ENCODE measurements around the gene LRRC72.

- TF ChIP-seq CTCF (IDR thresholded peaks at IDR 0.05) (no peak), POLR2A (IDR thresholded peaks at IDR 0.05) (no peak), POLR2AphosphoS5 (IDR thresholded peaks at IDR 0.05) (no peak)
Measured at GRCh38 chr7:16509829-16510228, 16.8 kb upstream of the LRRC72 start.

Measured in breast epithelium (tissue), 3 donors.